GM12878 (cell line): ENCODE data around the gene TRIM28.

ENCODE experiments used
- CTCF ChIP-seq, 3 experiments: IDR thresholded peaks in 2 of 3; conservative IDR thresholded peaks in 1 of 3; 2 replicates each; pipeline ENCODE4 v1.5.1; 2011; ENCODE audit warnings: low read depth in 3 of 3, low read length in 3 of 3, mild to moderate bottlenecking in 3 of 3, control low read depth in 2 of 3, moderate library complexity in 2 of 3, inconsistent platforms in 1 of 3, mixed read lengths in 1 of 3; ENCODE audit not compliant: control insufficient read depth in 2 of 3, insufficient read depth in 1 of 3; ENCODE audit errors: extremely low read depth in 1 of 3
- E2F8 ChIP-seq: fragments of 450-650 bp; IDR thresholded peaks from 2 replicates; pipeline ENCODE4 v1.6.1; 2018; ENCODE audit warnings: mild to moderate bottlenecking, low read depth, moderate library complexity; ENCODE audit not compliant: partially characterized antibody
- MAX ChIP-seq: IDR thresholded peaks from 2 replicates; pipeline ENCODE4 v1.6.1; 2012; ENCODE audit warnings: low read depth, low read length, improper control_type of control experiment
- MTA3 ChIP-seq: IDR thresholded peaks from 2 replicates; pipeline ENCODE4 v1.6.1; 2012; ENCODE audit warnings: low read length, inconsistent platforms, borderline replicate concordance
- PAX5 ChIP-seq: IDR thresholded peaks from 2 replicates; pipeline ENCODE4 v1.6.1; 2011; ENCODE audit warnings: low read depth, low read length, borderline replicate concordance
- POLR2A ChIP-seq: IDR thresholded peaks from 2 replicates; pipeline ENCODE4 v1.6.1; 2011; ENCODE audit warnings: low read depth, mild to moderate bottlenecking, low read length
- SIN3A ChIP-seq: IDR thresholded peaks from 2 replicates; pipeline ENCODE4 v1.6.1; 2012; ENCODE audit warnings: low read depth, low read length, improper control_type of control experiment
- SP1 ChIP-seq: IDR thresholded peaks from one replicate; pipeline ENCODE4 v1.6.1; 2011; ENCODE audit warnings: low read depth, low read length
- SRF ChIP-seq, 2 experiments: IDR thresholded peaks; 2 replicates each; pipeline ENCODE4 v1.6.1; 2011; ENCODE audit warnings: low read depth in 2 of 2, low read length in 2 of 2, mild to moderate bottlenecking in 1 of 2, moderate library complexity in 1 of 2
- TARDBP ChIP-seq: IDR thresholded peaks from 2 replicates; pipeline ENCODE4 v1.6.1; 2016; ENCODE audit warnings: borderline replicate concordance

GRCh38 chr19:58572026-58572817 is 28.4 kb downstream of the TRIM28 start:
- TF ChIP-seq E2F8 (no peak), MTA3 (no peak), TARDBP (no peak), SRF (IDR thresholded peaks at IDR 0.05; ENCODE audit: low read depth in 2 of 2, low read length in 2 of 2) (no peak), PAX5 (no peak), SP1 (no peak), CTCF (IDR thresholded peaks at IDR 0.05 in 2 of 3, conservative IDR thresholded peaks at IDR 0.05 in 1 of 3; ENCODE audit: control insufficient read depth in 2 of 3, extremely low read depth in 1 of 3, insufficient read depth in 1 of 3, low read depth in 3 of 3, low read length in 3 of 3) (no peak), POLR2A (no peak), MAX (no peak), SIN3A (no peak)
